Measurements from ENCODE around the gene WDR47. TPM values are rescaled to one million over a fixed set of nuclear protein-coding genes. Genes with fewer than 3 reads are reported as not detected.
"Not testable (repeated sequence)": the region's sequence is repeated elsewhere in the genome, so short reads cannot be mapped to it uniquely, and the experiment has no call there.

Gene WDR47
- total RNA-seq, 1 donor from 2014 or later = 25.2 TPM

GRCh38 chr1:109061183-109061582 is 19.3 kb upstream of the WDR47 start:
- TF ChIP-seq CTCF (IDR thresholded peaks at IDR 0.05) = no peak
- H3K4me3 Mint-ChIP-seq (ENCODE audit: unreplicated experiment) = no peak overlapping the region
- H3K9me3 Mint-ChIP-seq (ENCODE audit: unreplicated experiment) = no peaks in the 10 kb centered on the region
- no peak for DNase-seq (ENCODE audit: extremely low spot score, unreplicated experiment)
- H3K36me3 Mint-ChIP-seq (ENCODE audit: unreplicated experiment) = peaks cover 11% of the 10 kb centered on the region
- no peaks in the 10 kb centered on the region for H3K27me3 Mint-ChIP-seq (ENCODE audit: unreplicated experiment)
- no peaks in the 10 kb centered on the region for H3K4me1 Mint-ChIP-seq (ENCODE audit: unreplicated experiment)
- H3K27ac Mint-ChIP-seq (ENCODE audit: unreplicated experiment) = no peak overlapping the region

GRCh38 chr1:109060707-109061106 is 18.8 kb upstream of the WDR47 start:
- H3K4me1 Mint-ChIP-seq (ENCODE audit: unreplicated experiment) = no peaks in the 10 kb centered on the region
- H3K27me3 Mint-ChIP-seq (ENCODE audit: unreplicated experiment) = no peaks in the 10 kb centered on the region
- no peaks in the 10 kb centered on the region for H3K9me3 Mint-ChIP-seq (ENCODE audit: unreplicated experiment)
- H3K4me3 Mint-ChIP-seq (ENCODE audit: unreplicated experiment) = no peak overlapping the region
- no peak overlapping the region for H3K27ac Mint-ChIP-seq (ENCODE audit: unreplicated experiment)
- no peak for DNase-seq (ENCODE audit: extremely low spot score, unreplicated experiment)
- peaks cover 11% of the 10 kb centered on the region for H3K36me3 Mint-ChIP-seq (ENCODE audit: unreplicated experiment)
- TF ChIP-seq CTCF (IDR thresholded peaks at IDR 0.05) = no peak

GRCh38 chr1:109059026-109059425 is 17.1 kb upstream of the WDR47 start:
- no peak overlapping the region for H3K4me3 Mint-ChIP-seq (ENCODE audit: unreplicated experiment)
- no peak overlapping the region for H3K27ac Mint-ChIP-seq (ENCODE audit: unreplicated experiment)

GRCh38 chr1:109056064-109056463 is 14.2 kb upstream of the WDR47 start:
- Mint-ChIP-seq H3K9me3 (ENCODE audit: unreplicated experiment) (no peaks in the 10 kb centered on the region), H3K36me3 (ENCODE audit: unreplicated experiment) (no peaks in the 10 kb centered on the region), H3K27me3 (ENCODE audit: unreplicated experiment) (no peaks in the 10 kb centered on the region), H3K4me3 (ENCODE audit: unreplicated experiment) (no peak overlapping the region), H3K4me1 (ENCODE audit: unreplicated experiment) (no peaks in the 10 kb centered on the region), H3K27ac (ENCODE audit: unreplicated experiment) (no peak overlapping the region)
- no peak for DNase-seq (ENCODE audit: extremely low spot score, unreplicated experiment)
- TF ChIP-seq CTCF (IDR thresholded peaks at IDR 0.05) = no peak

More at GRCh38 chr1:109059026-109059425, 17.1 kb upstream of the WDR47 start:
- no peak for DNase-seq (ENCODE audit: extremely low spot score, unreplicated experiment)
- Mint-ChIP-seq H3K27me3 (ENCODE audit: unreplicated experiment) (no peaks in the 10 kb centered on the region), H3K9me3 (ENCODE audit: unreplicated experiment) (no peaks in the 10 kb centered on the region), H3K36me3 (ENCODE audit: unreplicated experiment) (peaks cover 2% of the 10 kb centered on the region), H3K4me1 (ENCODE audit: unreplicated experiment) (no peaks in the 10 kb centered on the region)
- no peak for TF ChIP-seq CTCF (IDR thresholded peaks at IDR 0.05)

GRCh38 chr1:109052145-109052544 is 10.2 kb upstream of the WDR47 start:
- H3K9me3 Mint-ChIP-seq (ENCODE audit: unreplicated experiment); H3K4me3 Mint-ChIP-seq (ENCODE audit: unreplicated experiment); H3K4me1 Mint-ChIP-seq (ENCODE audit: unreplicated experiment); H3K27ac Mint-ChIP-seq (ENCODE audit: unreplicated experiment); DNase-seq (ENCODE audit: extremely low spot score, unreplicated experiment); H3K36me3 Mint-ChIP-seq (ENCODE audit: unreplicated experiment): not testable (repeated sequence)
- H3K27me3 Mint-ChIP-seq (ENCODE audit: unreplicated experiment) = peaks cover 10% of the 10 kb centered on the region

Measured in osteocyte (in vitro differentiated cells).